ENCODE results near the gene LRIT1.

Gene LRIT1

DNA sequence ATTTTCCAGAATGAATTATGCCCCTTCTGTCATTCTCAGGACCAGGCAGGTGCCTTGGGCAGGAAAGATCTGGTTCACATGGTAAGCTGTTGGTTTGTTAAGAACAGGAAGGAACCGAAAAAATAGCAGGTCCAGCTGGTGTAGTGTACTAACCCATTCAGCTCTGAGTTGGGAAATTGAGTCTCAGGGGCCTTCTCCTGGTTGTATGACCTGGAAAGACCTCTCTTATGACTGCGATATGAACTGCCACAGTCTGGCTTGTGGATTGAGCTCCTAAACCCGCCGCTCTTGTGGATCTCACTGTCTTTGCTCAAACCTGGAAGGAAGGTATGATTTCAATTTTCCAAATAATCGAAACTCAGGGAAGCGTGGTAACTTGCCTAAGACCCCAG, 4.5 kb downstream of the LRIT1 start:
- H3K27me3 ChIP-seq (ENCODE audit: insufficient read depth, low read length), result no peaks in the 10 kb centered on the region

DNA sequence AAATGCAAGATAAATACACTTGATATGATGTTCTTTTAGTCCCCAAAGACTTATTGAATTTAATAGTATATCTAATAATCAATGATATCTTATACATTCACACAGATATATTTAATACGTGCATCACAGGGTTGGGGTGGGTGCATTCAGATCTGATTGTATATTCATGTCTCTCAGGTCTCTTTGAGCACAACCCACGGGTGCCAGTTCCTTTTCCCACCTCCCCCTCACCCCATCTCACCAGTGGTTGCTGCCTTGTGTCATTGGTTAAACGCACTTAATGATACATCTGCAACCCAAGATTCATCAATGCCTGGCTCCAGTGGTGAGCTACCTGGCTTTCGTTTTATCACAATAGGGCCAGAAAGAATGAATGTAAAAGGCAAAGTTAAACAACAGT, 6.2 kb downstream of the LRIT1 start:
- no peaks in the 10 kb centered on the region for H3K9me3 ChIP-seq (ENCODE audit: low read length)
- no peak overlapping the region for H3K4me3 ChIP-seq (ENCODE audit: low read depth, low read length, poor library complexity, severe bottlenecking)
- H3F3A ChIP-seq (ENCODE audit: insufficient read depth, low read length), result no peaks in the 10 kb centered on the region
- no peaks in the 10 kb centered on the region for H3K9me2 ChIP-seq (ENCODE audit: low read depth, low read length)
- no peak overlapping the region for H3K27ac ChIP-seq (ENCODE audit: low read depth, low read length, poor library complexity, severe bottlenecking)
- no peaks in the 10 kb centered on the region for H3K27me3 ChIP-seq (ENCODE audit: insufficient read depth, low read length)
- no peak for TF ChIP-seq EZH2 (IDR thresholded peaks at IDR 0.05; ENCODE audit: borderline replicate concordance, low read length)
- TF ChIP-seq, protein P1, sequence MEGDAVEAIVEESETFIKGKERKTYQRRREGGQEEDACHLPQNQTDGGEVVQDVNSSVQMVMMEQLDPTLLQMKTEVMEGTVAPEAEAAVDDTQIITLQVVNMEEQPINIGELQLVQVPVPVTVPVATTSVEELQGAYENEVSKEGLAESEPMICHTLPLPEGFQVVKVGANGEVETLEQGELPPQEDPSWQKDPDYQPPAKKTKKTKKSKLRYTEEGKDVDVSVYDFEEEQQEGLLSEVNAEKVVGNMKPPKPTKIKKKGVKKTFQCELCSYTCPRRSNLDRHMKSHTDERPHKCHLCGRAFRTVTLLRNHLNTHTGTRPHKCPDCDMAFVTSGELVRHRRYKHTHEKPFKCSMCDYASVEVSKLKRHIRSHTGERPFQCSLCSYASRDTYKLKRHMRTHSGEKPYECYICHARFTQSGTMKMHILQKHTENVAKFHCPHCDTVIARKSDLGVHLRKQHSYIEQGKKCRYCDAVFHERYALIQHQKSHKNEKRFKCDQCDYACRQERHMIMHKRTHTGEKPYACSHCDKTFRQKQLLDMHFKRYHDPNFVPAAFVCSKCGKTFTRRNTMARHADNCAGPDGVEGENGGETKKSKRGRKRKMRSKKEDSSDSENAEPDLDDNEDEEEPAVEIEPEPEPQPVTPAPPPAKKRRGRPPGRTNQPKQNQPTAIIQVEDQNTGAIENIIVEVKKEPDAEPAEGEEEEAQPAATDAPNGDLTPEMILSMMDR (IDR thresholded peaks at IDR 0.05; ENCODE audit: low read length), result no peak
- H3K4me1 ChIP-seq (ENCODE audit: insufficient read depth, low read length, severe bottlenecking), result no peaks in the 10 kb centered on the region
- H4K20me1 ChIP-seq (ENCODE audit: insufficient read depth, low read length), result no peaks in the 10 kb centered on the region
- H3K9ac ChIP-seq (ENCODE audit: low read length), result no peak overlapping the region
- H3K36me3 ChIP-seq (ENCODE audit: insufficient read depth, low read length), result no peaks in the 10 kb centered on the region
- H2AFZ ChIP-seq (ENCODE audit: low read length), result no peak overlapping the region
- no peaks in the 10 kb centered on the region for H3K79me2 ChIP-seq (ENCODE audit: insufficient read depth, low read length)
- no peak overlapping the region for H3K4me2 ChIP-seq (ENCODE audit: low read length)

More for the DNA sequence above, 4.5 kb downstream of the LRIT1 start:
- Histone ChIP-seq H3K79me2 (ENCODE audit: insufficient read depth, low read length) (no peaks in the 10 kb centered on the region), H3K27ac (ENCODE audit: low read depth, low read length, poor library complexity, severe bottlenecking) (no peak overlapping the region), H3K4me1 (ENCODE audit: insufficient read depth, low read length, severe bottlenecking) (no peaks in the 10 kb centered on the region), H2AFZ (ENCODE audit: low read length) (no peak overlapping the region), H4K20me1 (ENCODE audit: insufficient read depth, low read length) (no peaks in the 10 kb centered on the region), H3K4me3 (ENCODE audit: low read depth, low read length, poor library complexity, severe bottlenecking) (no peak overlapping the region), H3K9me3 (ENCODE audit: low read length) (no peaks in the 10 kb centered on the region), H3K36me3 (ENCODE audit: insufficient read depth, low read length) (no peaks in the 10 kb centered on the region), H3F3A (ENCODE audit: insufficient read depth, low read length) (no peaks in the 10 kb centered on the region), H3K4me2 (ENCODE audit: low read length) (no peak overlapping the region), H3K9me2 (ENCODE audit: low read depth, low read length) (no peaks in the 10 kb centered on the region), H3K9ac (ENCODE audit: low read length) (no peak overlapping the region)
- TF ChIP-seq EZH2 (IDR thresholded peaks at IDR 0.05; ENCODE audit: borderline replicate concordance, low read length), result no peak
- TF ChIP-seq, protein P1 (IDR thresholded peaks at IDR 0.05; ENCODE audit: low read length), result no peak

DNA sequence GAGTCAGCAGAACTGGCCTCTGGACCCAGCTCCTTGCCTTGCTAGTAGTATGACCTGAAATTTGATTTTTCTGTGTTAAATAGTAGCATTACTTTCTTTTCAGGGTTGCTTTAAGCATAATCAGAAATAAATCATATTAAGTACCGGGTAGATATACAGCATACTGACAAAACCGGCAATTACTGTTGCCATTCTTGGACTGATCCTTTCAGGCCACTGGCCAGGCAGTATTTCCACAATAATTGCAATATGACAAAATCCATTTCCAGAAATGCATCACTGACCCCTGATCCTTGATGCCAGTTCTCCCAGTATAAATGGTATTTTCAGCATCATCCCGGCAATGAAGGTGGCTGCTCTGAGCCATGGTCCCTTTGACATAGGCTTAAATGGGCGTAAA, 6.9 kb downstream of the LRIT1 start:
- H3K27me3 ChIP-seq (ENCODE audit: insufficient read depth, low read length), result no peaks in the 10 kb centered on the region
- no peaks in the 10 kb centered on the region for H3F3A ChIP-seq (ENCODE audit: insufficient read depth, low read length)
- H3K9me2 ChIP-seq (ENCODE audit: low read depth, low read length), result no peaks in the 10 kb centered on the region
- H2AFZ ChIP-seq (ENCODE audit: low read length), result no peak overlapping the region
- no peak overlapping the region for H3K9ac ChIP-seq (ENCODE audit: low read length)
- no peaks in the 10 kb centered on the region for H3K4me1 ChIP-seq (ENCODE audit: insufficient read depth, low read length, severe bottlenecking)
- H3K4me3 ChIP-seq (ENCODE audit: low read depth, low read length, poor library complexity, severe bottlenecking), result no peak overlapping the region
- no peak for TF ChIP-seq EZH2 (IDR thresholded peaks at IDR 0.05; ENCODE audit: borderline replicate concordance, low read length)
- TF ChIP-seq, protein P1 (IDR thresholded peaks at IDR 0.05; ENCODE audit: low read length), result no peak
- no peaks in the 10 kb centered on the region for H4K20me1 ChIP-seq (ENCODE audit: insufficient read depth, low read length)
- no peaks in the 10 kb centered on the region for H3K36me3 ChIP-seq (ENCODE audit: insufficient read depth, low read length)
- H3K79me2 ChIP-seq (ENCODE audit: insufficient read depth, low read length), result no peaks in the 10 kb centered on the region
- H3K9me3 ChIP-seq (ENCODE audit: low read length), result no peaks in the 10 kb centered on the region
- no peak overlapping the region for H3K27ac ChIP-seq (ENCODE audit: low read depth, low read length, poor library complexity, severe bottlenecking)
- no peak overlapping the region for H3K4me2 ChIP-seq (ENCODE audit: low read length)
